K562 (cell line): ENCODE data around the gene ABCA7. TPM values are rescaled to one million over a fixed set of nuclear protein-coding genes. Genes with fewer than 3 reads are reported as not detected.
A peak's percentile ranks its signal among the peaks of the same experiment; 100 is the strongest.

Experiments
- ARID3B ChIP-seq: fragments of 250-450 bp; sonication (Bioruptor Pico); IDR thresholded peaks from 2 replicates; pipeline ENCODE4 v1.4.0; 2020; ENCODE audit warnings: borderline replicate concordance
- ATF2 ChIP-seq: sonication (generic); formaldehyde crosslinking; IDR thresholded peaks from 2 replicates; pipeline ENCODE4 v1.8.1; 2022; ENCODE audit warnings: missing genetic modification reagents
- CAMTA2 ChIP-seq: fragments of 250-450 bp; sonication (Bioruptor Pico); conservative IDR thresholded peaks from 2 replicates; pipeline ENCODE4 v1.5.1; 2022
- ETV1 ChIP-seq: fragments of 450-650 bp; conservative IDR thresholded peaks from 2 replicates; pipeline ENCODE4 v1.6.1; 2016; ENCODE audit warnings: missing genetic modification characterization, control low read depth, low read depth, missing compliant biosample characterization
- GABPB1 ChIP-seq: sonication (generic); formaldehyde crosslinking; IDR thresholded peaks from 2 replicates; pipeline ENCODE4 v1.8.0; 2022; ENCODE audit warnings: mild to moderate bottlenecking, missing genetic modification reagents
- HDAC1 ChIP-seq, 2 experiments: fragments of 450-650 bp; IDR thresholded peaks; 2 replicates each; pipeline ENCODE4 v1.6.1; 2016 to 2017; ENCODE audit warnings: inconsistent platforms in 1 of 2, mild to moderate bottlenecking in 1 of 2, moderate library complexity in 1 of 2
- HLTF ChIP-seq: fragments of 450-650 bp; IDR thresholded peaks from 2 replicates; pipeline ENCODE4 v1.6.1; 2016
- IRF2 ChIP-seq: sonication (generic); formaldehyde crosslinking; IDR thresholded peaks from 2 replicates; pipeline ENCODE4 v1.8.1; 2022; ENCODE audit warnings: mild to moderate bottlenecking, missing genetic modification reagents
- MAFG ChIP-seq: fragments of 450-650 bp; conservative IDR thresholded peaks from 2 replicates; pipeline ENCODE4 v1.6.1; 2016; ENCODE audit warnings: missing genetic modification characterization, missing compliant biosample characterization
- MXD1 ChIP-seq: fragments of 250-450 bp; sonication (Bioruptor Pico); IDR thresholded peaks from 2 replicates; pipeline ENCODE4 v1.8.0; 2021; ENCODE audit warnings: borderline replicate concordance, mild to moderate bottlenecking, moderate library complexity; ENCODE audit not compliant: poor library complexity, severe bottlenecking
- MYNN ChIP-seq, 2 experiments: sonication (generic); formaldehyde crosslinking in 1 of 2; IDR thresholded peaks; 2 replicates each; pipeline versions ENCODE4 v1.5.0 to v1.6.1; 2016 to 2020; ENCODE audit warnings: antibody characterized with exemption in 1 of 2, missing genetic modification reagents in 1 of 2
- PCBP1 ChIP-seq: fragments of 200-400 bp; formaldehyde crosslinking; IDR thresholded peaks from 2 replicates; pipeline ENCODE4 v1.6.1; 2018; ENCODE audit warnings: mild to moderate bottlenecking, low read depth, low read length; ENCODE audit not compliant: poor library complexity, severe bottlenecking
- POLR2AphosphoS2 ChIP-seq: IDR thresholded peaks from 2 replicates; pipeline ENCODE4 v1.6.1; 2012; ENCODE audit warnings: low read length, improper control_type of control experiment
- RBM25 ChIP-seq: fragments of 200-400 bp; formaldehyde crosslinking; IDR thresholded peaks from 2 replicates; pipeline ENCODE4 v1.6.1; 2018; ENCODE audit warnings: low read length, low read depth, moderate library complexity; ENCODE audit not compliant: severe bottlenecking
- SAP30 ChIP-seq: fragments of 200-600 bp; sonication (generic); IDR thresholded peaks from 2 replicates; pipeline ENCODE4 v1.6.1; 2012; ENCODE audit warnings: borderline replicate concordance, low read depth, mild to moderate bottlenecking, moderate library complexity, low read length, control low read depth, inconsistent platforms; ENCODE audit not compliant: insufficient read depth, poor library complexity, severe bottlenecking
- SPI1 ChIP-seq: IDR thresholded peaks from 2 replicates; pipeline ENCODE4 v1.6.1; 2011; ENCODE audit warnings: low read depth, low read length, control low read depth, borderline replicate concordance
- SUPT5H ChIP-seq: fragments of 450-650 bp; IDR thresholded peaks from 2 replicates; pipeline ENCODE4 v1.6.1; 2016
- TRIM24 ChIP-seq, 2 experiments: fragments of 450-650 bp; IDR thresholded peaks; 2 replicates each; pipeline ENCODE4 v1.6.1; 2016
- ZFX ChIP-seq: sonication (generic); formaldehyde crosslinking; IDR thresholded peaks from 2 replicates; pipeline ENCODE4 v1.8.0; 2022; ENCODE audit warnings: mild to moderate bottlenecking, missing genetic modification reagents, moderate library complexity
- ZNF280B ChIP-seq: fragments of 250-450 bp; sonication (Bioruptor Pico); IDR thresholded peaks from 2 replicates; pipeline ENCODE4 v1.5.1; 2021; ENCODE audit warnings: mild to moderate bottlenecking
- ZNF445 ChIP-seq: fragments of 250-450 bp; sonication (Bioruptor Pico); IDR thresholded peaks from 2 replicates; pipeline ENCODE4 v1.4.0; 2020; ENCODE audit warnings: low read depth, mild to moderate bottlenecking, moderate library complexity
- polyA plus RNA-seq, 8 experiments: library from polyadenylated mRNA; depleted of rRNA in 4 of 8; stranded (reverse) in 5 of 8; unstranded in 3 of 8; fragments of >200 nt; fragmentation: Nextera tagmentation in 2 of 8; fragmentation: Illumina TruSeq in 1 of 8; extraction: Ambion mirVana in 2 of 8; extraction: Trizol in 1 of 8; gene quantifications; 2 replicates each; pipeline versions ENCODE4 v1.2.1 to v1.2.3, GENCODE V29; 2011 to 2014; ENCODE audit warnings: inconsistent platforms in 1 of 8, missing spikeins in 1 of 8
- total RNA-seq, 7 experiments: library from RNA; depleted of rRNA in 6 of 7; stranded (reverse); fragments of >200 nt in 6 of 7; fragmentation: Illumina TruSeq in 2 of 7; extraction: Trizol in 2 of 7; gene quantifications; 2 replicates each; pipeline versions ENCODE4 v1.2.1 to v1.2.3, GENCODE V29; 2011 to 2021; ENCODE audit warnings: low replicate concordance in 1 of 7
- TF ChIP-seq, protein P1 (sequence below): sonication (generic); formaldehyde crosslinking; IDR thresholded peaks from 2 replicates; pipeline ENCODE4 v1.8.1; 2023; ENCODE audit warnings: mild to moderate bottlenecking, missing genetic modification reagents

The ABCA7 gene
- total and polyA plus RNA-seq, 9 of the 15 experiments (the other 6 are each of a cell fraction or from before 2014, with no cell fraction given): 2.3 to 96.1 (median 31.2) TPM

DNA sequence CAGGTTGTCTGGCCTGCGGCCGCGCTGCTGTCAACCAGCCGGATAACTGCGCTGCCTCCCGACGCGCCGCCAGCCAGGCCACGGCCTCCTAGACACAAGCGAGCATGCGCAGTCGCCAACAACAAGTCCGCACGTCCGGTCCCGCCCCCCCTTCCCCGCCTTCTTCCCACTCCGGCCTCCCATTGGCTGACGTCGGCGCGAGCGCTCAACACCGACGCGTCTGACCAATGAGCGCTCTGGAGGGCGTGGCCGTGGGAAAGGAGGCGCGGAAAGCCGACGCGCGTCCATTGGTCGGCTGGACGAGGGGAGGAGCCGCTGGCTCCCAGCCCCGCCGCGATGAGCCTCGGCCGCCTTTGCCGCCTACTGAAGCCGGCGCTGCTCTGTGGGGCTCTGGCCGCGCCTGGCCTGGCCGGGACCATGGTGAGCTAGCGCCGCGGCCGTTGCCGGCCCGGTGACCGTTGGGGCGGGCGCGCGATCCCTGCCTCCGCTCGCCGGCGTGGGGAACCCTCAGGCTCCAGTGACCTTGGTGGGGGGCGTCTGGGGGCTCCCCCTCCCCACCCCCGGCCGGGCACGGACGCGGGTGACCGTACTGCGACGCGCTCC is 63.9 kb downstream of the ABCA7 start, which contains the start of gene GPX4 (continued):
- TF ChIP-seq ARID3B (no peak), GABPB1 (CRISPR knock-in tag) (peak; percentile 52; the same call in 1 of the 2 replicates), POLR2AphosphoS2 (peak; percentile 75; the same call in 1 of the 2 replicates), ZFX (peak; percentile 98), PCBP1 (no peak), IRF2 (CRISPR knock-in tag) (no peak), MXD1 (CRISPR knock-in tag) (no peak), MAFG (tag) (no peak), MYNN (IDR thresholded peaks at IDR 0.05) (no peak), MYNN (CRISPR knock-in tag; IDR thresholded peaks at IDR 0.05) (no peak), SUPT5H (peak; percentile 93), TRIM24 (IDR thresholded peaks at IDR 0.05) (no peak), RBM25 (peak; percentile 97), ZNF445 (no peak), SPI1 (no peak), ATF2 (CRISPR knock-in tag) (no peak), ETV1 (tag) (no peak), HDAC1 (IDR thresholded peaks at IDR 0.05) (peak in 1 of 2 experiments; percentile 70; a peak in 2 of 4 replicates), HLTF (no peak; the same call in 1 of the 2 replicates), ZNF280B (CRISPR knock-in tag) (no peak), SAP30 (peak; percentile 30), CAMTA2 (CRISPR knock-in tag) (no peak)
- TF ChIP-seq, protein P1, sequence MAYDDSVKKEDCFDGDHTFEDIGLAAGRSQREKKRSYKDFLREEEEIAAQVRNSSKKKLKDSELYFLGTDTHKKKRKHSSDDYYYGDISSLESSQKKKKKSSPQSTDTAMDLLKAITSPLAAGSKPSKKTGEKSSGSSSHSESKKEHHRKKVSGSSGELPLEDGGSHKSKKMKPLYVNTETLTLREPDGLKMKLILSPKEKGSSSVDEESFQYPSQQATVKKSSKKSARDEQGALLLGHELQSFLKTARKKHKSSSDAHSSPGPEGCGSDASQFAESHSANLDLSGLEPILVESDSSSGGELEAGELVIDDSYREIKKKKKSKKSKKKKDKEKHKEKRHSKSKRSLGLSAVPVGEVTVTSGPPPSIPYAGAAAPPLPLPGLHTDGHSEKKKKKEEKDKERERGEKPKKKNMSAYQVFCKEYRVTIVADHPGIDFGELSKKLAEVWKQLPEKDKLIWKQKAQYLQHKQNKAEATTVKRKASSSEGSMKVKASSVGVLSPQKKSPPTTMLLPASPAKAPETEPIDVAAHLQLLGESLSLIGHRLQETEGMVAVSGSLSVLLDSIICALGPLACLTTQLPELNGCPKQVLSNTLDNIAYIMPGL: 0 out of 2 replicates have a peak, but pooled peaks have one; percentile 40
